VCaP (cell line): ENCODE results near the gene KISS1.
A peak's percentile ranks its signal among the peaks of the same experiment; 100 is the strongest.

Source experiments
- H3K27ac ChIP-seq: fragments of 450-650 bp; 2 replicates; pipeline ENCODE4 v1.5.1; 2017
- TF ChIP-seq, protein P1 (sequence below): fragments of 450-650 bp; conservative IDR thresholded peaks from 2 replicates; pipeline ENCODE4 v1.5.1; 2017; ENCODE audit warnings: mild to moderate bottlenecking, moderate library complexity

KISS1 gene

DNA sequence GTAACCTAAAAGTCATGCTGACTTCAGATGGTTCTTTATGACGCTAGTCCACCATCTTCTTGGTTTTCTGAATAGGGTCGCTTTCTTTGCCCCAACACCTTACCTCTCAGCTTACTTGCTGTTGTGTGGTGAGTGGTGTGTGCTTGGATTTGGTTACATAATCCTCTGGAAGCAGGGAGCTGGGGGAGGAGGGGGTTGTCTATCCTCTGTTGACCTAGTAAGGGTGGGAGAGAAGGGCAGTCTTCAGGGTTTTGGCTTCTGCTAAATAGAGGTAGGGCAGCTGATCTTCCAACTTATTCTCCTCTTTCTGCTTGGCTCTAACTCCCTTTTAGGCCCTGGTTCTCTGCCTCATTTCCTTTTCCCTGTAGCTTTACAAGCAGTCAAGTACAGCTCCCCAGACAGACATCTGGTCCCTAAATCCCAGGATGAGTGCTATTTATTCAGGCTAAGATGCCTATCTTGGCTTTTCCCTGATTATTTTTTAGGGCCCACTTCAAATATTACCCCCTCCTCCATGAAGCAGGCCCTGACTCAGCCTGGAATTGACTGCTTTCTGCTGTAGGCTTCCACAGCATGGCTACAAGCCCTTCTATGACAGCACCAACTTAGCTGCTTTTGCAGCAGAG lies 23.8 kb downstream of the KISS1 start:
- TF ChIP-seq, protein P1, sequence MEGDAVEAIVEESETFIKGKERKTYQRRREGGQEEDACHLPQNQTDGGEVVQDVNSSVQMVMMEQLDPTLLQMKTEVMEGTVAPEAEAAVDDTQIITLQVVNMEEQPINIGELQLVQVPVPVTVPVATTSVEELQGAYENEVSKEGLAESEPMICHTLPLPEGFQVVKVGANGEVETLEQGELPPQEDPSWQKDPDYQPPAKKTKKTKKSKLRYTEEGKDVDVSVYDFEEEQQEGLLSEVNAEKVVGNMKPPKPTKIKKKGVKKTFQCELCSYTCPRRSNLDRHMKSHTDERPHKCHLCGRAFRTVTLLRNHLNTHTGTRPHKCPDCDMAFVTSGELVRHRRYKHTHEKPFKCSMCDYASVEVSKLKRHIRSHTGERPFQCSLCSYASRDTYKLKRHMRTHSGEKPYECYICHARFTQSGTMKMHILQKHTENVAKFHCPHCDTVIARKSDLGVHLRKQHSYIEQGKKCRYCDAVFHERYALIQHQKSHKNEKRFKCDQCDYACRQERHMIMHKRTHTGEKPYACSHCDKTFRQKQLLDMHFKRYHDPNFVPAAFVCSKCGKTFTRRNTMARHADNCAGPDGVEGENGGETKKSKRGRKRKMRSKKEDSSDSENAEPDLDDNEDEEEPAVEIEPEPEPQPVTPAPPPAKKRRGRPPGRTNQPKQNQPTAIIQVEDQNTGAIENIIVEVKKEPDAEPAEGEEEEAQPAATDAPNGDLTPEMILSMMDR, result no peak
- H3K27ac ChIP-seq, result no peak overlapping the region

DNA sequence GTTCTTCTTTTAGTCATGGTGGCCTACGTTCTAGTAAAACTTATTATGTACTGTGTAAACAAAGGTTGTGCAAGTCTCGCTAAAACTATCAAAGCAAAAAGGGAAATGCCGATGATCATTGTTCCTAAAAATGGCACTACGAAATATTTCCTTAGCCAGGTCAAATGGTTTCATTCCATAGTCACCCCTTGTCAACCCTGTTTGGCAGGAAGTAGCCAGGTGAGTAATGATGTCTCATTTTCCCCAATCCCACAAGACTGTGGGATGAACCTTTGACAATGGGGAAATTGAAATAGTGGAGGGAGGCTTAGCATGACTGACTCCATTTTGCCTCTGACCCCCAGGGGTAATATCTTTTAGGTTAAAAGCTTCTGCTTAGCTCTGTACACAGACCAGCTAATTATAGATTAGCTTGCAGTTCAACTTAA lies 24.5 kb downstream of the KISS1 start:
- TF ChIP-seq, protein P1, result no peak
- H3K27ac ChIP-seq, result no peak overlapping the region

DNA sequence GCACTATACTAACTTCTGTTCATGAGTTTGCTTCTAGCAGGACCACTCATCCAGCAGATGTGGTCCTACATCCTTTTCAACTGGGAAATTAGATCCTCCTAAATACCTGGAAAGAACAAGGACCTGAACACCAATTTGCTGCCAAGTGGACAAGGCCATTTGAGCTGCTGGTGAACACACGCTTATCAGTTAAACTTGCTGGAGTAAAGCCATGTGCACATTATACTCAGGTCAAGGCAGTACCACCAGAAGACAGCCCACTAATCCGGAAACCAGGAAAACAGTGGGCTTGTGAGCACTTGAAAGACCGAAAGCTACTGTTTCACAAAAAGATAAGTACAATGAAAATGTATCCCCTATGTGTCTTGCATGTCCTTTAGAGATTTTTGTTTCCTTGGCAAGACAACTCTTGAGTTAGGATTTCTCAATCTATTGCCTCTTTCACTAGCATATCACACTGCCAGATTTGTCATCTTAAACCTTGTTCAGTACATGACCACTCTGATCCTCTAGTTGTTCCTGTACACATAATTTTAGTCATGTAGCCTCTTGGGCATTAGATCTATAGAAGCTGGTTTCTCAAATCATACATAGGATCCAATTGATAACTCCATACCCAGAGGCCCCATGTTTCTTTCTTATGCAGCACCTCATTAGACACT lies 25.7 kb downstream of the KISS1 start:
- TF ChIP-seq, protein P1, result no peak
- H3K27ac ChIP-seq, result no peak overlapping the region

DNA sequence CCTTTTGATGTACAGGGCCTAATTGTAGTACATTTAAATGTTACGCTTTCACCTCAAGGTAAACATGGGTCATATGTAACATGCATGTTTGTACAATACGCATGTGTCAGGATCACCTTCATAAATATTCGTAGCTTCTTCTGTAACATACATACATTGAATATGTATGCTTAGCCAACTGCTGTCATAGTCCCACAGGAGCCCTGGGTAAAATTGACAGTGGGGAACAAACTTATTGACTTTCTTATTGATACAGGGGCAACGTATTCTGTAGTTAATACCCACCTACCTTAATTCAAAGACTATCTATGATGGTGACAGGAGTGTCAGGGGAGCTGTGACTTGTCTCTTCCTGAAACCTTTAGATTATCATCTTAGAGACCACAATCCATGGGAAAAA lies 26.4 kb downstream of the KISS1 start:
- TF ChIP-seq, protein P1, result no peak

DNA sequence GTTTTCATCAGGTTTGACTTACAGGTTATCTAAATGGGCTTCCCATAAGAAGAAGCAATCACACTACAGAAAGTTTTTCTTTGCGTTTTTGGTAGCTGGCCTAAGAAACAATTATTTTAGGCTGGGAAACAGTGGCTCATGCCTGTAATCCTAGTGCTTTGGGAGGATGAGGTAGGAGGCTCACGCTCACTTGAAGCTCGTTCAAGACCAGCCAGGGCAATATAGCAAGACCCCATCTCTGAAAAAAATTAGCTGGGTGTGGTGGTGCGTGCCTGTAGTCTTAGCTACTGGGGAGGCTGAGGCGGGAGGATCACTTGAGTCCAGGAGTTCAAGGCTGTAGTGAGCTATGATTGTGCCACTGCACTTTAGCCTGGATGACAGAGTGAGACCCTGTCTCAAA lies 28.6 kb downstream of the KISS1 start:
- H3K27ac ChIP-seq, result no peak overlapping the region
- TF ChIP-seq, protein P1, result no peak

More for the DNA sequence above, 26.4 kb downstream of the KISS1 start:
- no peak overlapping the region for H3K27ac ChIP-seq

DNA sequence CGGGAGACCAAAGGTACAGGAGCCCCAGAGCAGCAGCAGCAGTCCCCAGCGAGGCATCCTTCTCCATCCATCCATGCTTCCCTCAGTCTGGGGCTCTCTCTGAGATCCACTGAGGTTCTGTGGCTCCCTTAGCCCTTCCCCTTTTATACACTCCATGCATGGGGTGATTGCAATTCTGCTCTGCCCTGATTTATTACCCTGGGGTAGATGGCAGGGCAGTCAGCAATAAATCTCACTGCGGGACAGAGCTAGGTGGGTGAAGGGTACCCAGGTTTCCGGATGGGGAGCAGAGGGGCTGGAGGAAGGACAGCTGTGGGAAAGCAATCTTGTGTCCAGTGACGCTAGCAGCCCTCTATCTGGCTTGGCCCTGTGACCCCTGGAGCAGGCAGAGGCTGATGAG lies 30.1 kb downstream of the KISS1 start, which contains the start of gene REN:
REN (minus strand) TSS at position 119 of the 400 bp plus-strand sequence; CDS start at position 75, 44 bp downstream.
- TF ChIP-seq, protein P1, result no peak
- H3K27ac ChIP-seq, result no peak within 1 kb of the TSS

DNA sequence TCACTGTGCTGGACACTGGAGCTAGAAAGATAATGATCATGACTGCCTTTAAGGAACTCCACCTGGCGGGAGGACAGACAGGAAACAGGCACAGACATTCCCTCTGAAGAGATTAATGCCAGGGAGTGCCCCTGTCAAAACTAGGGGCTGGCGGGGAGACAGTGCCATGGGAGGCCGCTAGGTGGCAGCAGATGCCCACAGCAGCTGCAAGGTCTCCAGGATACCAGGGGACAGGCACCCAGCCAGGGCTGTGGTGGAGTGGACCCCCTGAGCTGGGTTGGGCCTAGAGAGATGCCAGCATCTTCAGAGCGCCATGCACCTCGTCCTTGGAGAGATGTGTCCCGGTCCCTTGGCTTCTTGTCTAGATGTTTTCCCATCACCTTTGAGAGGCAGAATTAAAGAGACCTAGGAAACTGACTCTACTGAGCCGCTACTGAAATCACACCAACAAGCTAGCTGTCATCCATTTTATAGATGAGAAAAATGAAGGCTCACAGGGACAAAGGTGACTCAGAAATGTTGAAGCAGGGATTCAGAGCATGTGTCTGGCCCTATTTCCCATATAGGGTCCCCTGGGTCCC lies 33.7 kb downstream of the KISS1 start:
- TF ChIP-seq, protein P1, result peak; percentile 99
- H3K27ac ChIP-seq, result peak overlapping the region; percentile 24; the same call in 1 of the 2 replicates
